ENCODE data around the gene ADARB1. TPM values are rescaled to one million over a fixed set of nuclear protein-coding genes. Genes with fewer than 3 reads are reported as not detected.

The ADARB1 gene
- total RNA-seq, 1 experiment from 2014 or later: 15.8 TPM

- Mint-ChIP-seq H3K4me1 (peaks cover 0 to 3% of the 10 kb centered on the region in 2 experiments; a peak in 1 of 4 replicates), H3K4me3 (no peak overlapping the region), H3K36me3 (ENCODE audit: insufficient read depth in 1 of 3, low read depth in 3 of 3) (peaks cover 0 to 7% (median 0%) of the 10 kb centered on the region in 3 experiments; a peak in 2 of 7 replicates), H3K27me3 (ENCODE audit: low read depth) (no peaks in the 10 kb centered on the region), H3K9me3 (no peaks in the 10 kb centered on the region), H3K27ac (no peak overlapping the region)
- H2AK5ac ChIP-seq (ENCODE audit: insufficient read length, low read length): no peak overlapping the region
- no peaks in the 10 kb centered on the region for H3K79me1 ChIP-seq (ENCODE audit: insufficient read depth, low read depth, low read length, poor library complexity, severe bottlenecking)
- H3K23ac ChIP-seq (ENCODE audit: insufficient read length, low read depth, low read length): no peak overlapping the region
- no peak overlapping the region for H2BK20ac ChIP-seq (ENCODE audit: low read depth, low read length, poor library complexity, severe bottlenecking)
- no peak overlapping the region for H3K27ac ChIP-seq (ENCODE audit: insufficient read length, low read depth, low read length)
- H3K9ac ChIP-seq (ENCODE audit: extremely low read depth, insufficient read length, low read length): no peak overlapping the region
- no peak overlapping the region for H3T11ph ChIP-seq (ENCODE audit: low read length)
- H2BK12ac ChIP-seq (ENCODE audit: insufficient read length, low read depth, low read length): no peak overlapping the region
- H3K4me1 ChIP-seq (ENCODE audit: insufficient read depth, low read length): no peaks in the 10 kb centered on the region
- H3K56ac ChIP-seq (ENCODE audit: insufficient read length, low read depth, low read length): no peak overlapping the region
- no peak overlapping the region for H2AFZ ChIP-seq (ENCODE audit: low read length)
- H2BK15ac ChIP-seq (ENCODE audit: low read depth, low read length): no peak overlapping the region
- no CpG with 5 or more reads among the region's 11 CpGs for WGBS (ENCODE audit: extremely low coverage, insufficient read length, low lambda C conversion rate)
- H2BK120ac ChIP-seq (ENCODE audit: low read depth, low read length, poor library complexity, severe bottlenecking): no peak overlapping the region
- H4K8ac ChIP-seq (replicated peaks; ENCODE audit: insufficient read length, low read depth, low read length): no peak overlapping the region
- no peak overlapping the region for H2BK5ac ChIP-seq (ENCODE audit: insufficient read length, low read length)
- H3K79me2 ChIP-seq (ENCODE audit: insufficient read depth, low read length): no peaks in the 10 kb centered on the region
- no peak for TF ChIP-seq CTCF (conservative IDR thresholded peaks at IDR 0.05)
- H4K20me1 ChIP-seq (ENCODE audit: control insufficient read depth, insufficient read depth, insufficient read length): no peaks in the 10 kb centered on the region
- H3K14ac ChIP-seq (ENCODE audit: insufficient read depth, low read length): no peak overlapping the region
- no peak for DNase-seq
- H3K4me2 ChIP-seq (ENCODE audit: insufficient read depth, insufficient read length, low read length): no peak overlapping the region
- no peak overlapping the region for H4K5ac ChIP-seq (ENCODE audit: insufficient read length, low read depth, low read length)
- H3K27me3 ChIP-seq (ENCODE audit: insufficient read depth, low read length): no peaks in the 10 kb centered on the region
- H3K9me3 ChIP-seq (ENCODE audit: control insufficient read depth, low read depth, low read length): no peaks in the 10 kb centered on the region
- no peak overlapping the region for H3K4ac ChIP-seq (ENCODE audit: low read depth, low read length)
- H4K91ac ChIP-seq (ENCODE audit: insufficient read length, low read depth, low read length): no peak overlapping the region
- H3K23me2 ChIP-seq (ENCODE audit: insufficient read length, low read depth, low read length, poor library complexity, severe bottlenecking): no peaks in the 10 kb centered on the region
- H3K18ac ChIP-seq (ENCODE audit: insufficient read length, low read depth, low read length): no peak overlapping the region
Observed at GRCh38 chr21:45204395-45204794, 130.0 kb downstream of the ADARB1 start.
